LHCN-M2 (cell line): ENCODE data around the gene BCL2. TPM values are rescaled to one million over a fixed set of nuclear protein-coding genes. Genes with fewer than 3 reads are reported as not detected.

Source experiments
- DNase-seq: peaks from one replicate; pipeline ENCODE4 v3.0.0-alpha.2; 2012; ENCODE audit warnings: low read depth
- total RNA-seq: library from RNA; depleted of rRNA; stranded (reverse); fragments of >200 nt; gene quantifications from 2 replicates; pipeline ENCODE4 v1.2.3, GENCODE V29; 2014

Gene BCL2
- total RNA-seq, 1 experiment from 2014 or later: 2.5 TPM

DNA sequence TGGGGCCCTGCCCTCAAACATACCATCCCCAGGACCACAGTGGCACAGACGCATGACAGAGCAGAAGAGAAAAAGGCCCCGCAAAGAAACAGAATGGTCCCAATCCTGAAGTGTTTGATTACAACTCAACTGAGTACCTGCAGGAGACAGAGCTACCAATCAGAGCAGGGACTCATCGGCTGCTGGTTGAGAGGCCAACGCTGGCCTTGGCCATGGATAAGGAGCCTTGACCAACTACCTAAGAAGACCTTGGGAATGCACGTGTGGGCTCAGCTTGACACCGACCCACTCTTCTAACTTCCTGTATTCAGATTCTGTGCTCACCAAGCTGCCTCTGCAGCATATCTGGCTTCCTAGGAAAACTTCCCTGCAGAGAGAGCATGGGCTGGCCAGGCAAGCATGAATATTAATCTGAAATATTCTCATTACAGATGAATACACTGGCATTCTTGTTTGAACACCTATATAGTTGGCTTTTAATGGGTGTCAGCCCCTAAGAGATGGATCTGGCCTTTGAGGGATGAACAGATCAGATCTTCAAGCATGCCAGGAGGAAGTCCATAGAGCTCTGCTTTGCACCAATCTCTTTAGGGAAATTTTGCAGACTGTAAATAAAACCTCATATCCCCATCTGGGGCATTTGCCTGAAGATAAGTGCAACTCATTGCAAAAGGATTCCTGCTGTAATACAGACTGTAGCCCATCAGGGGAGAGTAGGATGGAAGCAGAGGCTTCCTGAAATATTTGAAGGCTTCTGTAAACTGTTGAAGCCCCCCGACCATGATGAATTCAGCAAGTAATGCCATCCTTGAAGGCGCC, 135.4 kb downstream of the BCL2 start:
- no peak for DNase-seq

GRCh38 chr18:63183378-63183777, 136.2 kb downstream of the BCL2 start:
- peak; percentile 10 for DNase-seq

DNA sequence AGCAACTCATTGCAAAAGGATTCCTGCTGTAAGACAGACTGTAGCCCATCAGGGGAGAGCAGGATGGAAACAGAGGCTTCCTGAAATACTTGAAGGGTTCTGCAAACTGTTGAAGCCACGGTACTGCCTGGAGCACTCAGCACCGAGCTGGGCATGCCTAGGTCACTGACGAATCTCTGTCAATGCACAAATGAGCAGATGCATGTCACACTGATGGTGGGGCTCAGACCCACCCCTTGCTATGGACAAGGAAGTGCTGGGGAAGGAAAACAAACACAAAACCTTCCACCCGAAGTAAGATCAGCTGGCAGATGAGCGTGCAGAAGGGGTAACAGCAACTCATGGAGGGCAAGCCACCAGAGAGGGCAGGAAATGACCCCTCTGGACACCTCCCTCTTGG, 136.7 kb downstream of the BCL2 start:
- DNase-seq: no peak

- DNase-seq: no peak
Observed at GRCh38 chr18:63182310-63182772, 137.2 kb downstream of the BCL2 start.

DNA sequence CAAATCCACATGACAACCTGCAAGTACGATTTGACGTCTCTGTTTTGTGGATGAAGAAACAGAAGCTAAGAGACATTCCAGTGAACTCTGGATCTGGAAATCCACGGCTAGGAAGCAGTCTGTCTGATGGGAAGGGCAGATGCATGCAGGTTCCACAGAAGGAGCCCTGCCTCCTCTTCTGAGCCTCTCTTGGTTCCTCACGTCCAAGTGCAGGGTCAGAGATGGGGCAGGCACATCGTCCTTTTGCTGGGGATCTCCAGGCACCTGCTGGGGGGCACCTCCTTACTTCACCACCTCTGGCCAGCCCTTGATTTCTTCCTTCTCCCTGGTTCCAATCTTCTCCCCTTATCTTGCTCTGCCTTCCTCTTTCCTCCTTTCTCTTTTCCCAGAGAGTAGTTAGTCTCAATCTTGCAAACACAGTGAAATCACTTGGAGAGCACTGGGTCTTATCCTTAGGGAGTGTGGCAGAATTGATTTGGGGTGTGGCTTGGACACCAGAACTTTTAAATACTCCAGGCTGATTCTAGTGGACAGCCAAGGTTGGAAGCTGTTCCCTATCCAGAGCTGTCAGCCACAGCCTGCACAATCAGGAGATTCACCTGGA, 137.8 kb downstream of the BCL2 start:
- DNase-seq: no peak

DNA sequence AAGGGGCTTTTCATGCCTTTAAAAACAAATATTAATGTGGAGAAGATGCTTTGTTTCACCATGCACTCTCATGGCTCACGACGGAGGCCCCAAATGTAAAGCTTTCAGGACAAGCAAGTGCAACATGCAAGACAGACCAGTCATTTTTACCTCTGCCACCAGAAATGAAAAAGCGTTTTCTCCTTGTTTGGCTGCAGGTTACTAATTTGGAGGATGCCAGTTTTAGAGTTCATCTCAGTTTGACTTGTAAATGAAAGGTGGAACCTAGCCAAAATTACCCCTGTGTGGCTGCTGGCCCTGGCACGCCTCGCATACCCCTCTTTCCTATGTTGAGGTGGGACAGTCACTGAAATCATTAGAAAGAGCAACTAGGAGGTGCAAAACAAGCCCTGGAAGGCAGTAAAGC, 138.6 kb downstream of the BCL2 start:
- no peak for DNase-seq

GRCh38 chr18:63180321-63180720, 139.2 kb downstream of the BCL2 start:
- DNase-seq: no peak

- no peak for DNase-seq
Observed at GRCh38 chr18:63179422-63179821, 140.1 kb downstream of the BCL2 start.

DNA sequence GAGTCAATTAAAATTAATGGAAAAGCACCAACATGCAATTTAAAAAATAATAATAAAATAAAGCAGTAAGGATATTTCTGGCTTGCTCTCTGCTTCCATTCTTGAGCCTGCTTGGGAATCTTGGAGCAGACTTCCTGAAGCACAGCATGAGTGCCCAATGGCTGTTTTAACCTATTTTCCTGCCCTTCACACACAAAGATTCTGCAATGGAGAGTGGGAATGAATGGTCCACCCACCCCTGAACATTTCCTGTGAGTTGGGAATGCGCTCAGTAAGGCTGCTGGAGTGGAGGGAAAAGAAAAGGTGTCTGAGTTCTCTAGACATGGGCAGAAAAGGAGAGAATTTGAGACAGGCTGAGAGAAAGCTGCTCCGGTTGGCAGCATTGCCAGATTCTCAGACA, 140.6 kb downstream of the BCL2 start:
- DNase-seq: no peak

DNA sequence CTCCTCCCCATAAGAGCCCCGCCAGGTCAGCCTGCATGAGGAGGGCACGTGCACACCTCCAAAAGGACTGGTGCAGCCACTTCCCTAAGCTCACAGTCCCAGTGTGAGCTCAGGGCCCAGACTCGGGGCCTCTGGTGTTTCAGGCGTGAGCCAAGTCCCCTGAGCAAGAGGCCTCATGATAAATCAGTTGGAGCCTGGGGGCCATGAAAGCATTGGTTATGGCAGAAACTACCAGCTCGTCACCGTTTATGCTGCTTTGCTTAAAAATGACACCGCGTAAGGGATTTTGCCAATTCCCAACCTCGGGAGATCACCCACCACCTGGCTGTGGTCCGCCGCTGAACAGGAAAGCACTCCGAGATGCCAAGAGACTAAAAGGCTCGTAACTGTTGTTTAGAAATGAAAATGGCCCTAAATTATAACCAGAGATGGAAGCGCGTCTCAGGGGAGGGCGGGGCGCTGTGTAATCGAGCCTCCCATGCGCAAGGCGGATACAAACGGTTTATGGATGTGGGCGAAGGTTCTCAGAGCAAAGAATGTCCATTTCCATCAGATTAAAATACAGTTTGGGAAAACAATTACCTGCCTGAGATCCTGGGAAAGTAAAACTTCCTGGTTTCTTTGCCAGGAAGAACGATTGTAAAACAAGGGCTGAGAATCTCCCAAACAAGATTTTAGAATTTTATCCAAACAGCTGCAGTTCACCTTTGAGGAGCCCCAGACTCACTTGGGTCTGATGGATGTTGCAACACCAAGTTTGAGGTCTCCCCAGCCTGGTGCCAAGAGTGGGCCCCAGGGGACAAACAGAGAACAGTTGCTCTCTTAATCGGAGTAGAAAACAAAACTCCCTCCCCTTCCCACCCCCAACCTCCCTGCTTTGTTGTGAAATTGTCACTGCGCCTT, 141.4 kb downstream of the BCL2 start:
- DNase-seq: peak; percentile 33

GRCh38 chr18:63177259-63177658, 142.3 kb downstream of the BCL2 start:
- DNase-seq: no peak

DNA sequence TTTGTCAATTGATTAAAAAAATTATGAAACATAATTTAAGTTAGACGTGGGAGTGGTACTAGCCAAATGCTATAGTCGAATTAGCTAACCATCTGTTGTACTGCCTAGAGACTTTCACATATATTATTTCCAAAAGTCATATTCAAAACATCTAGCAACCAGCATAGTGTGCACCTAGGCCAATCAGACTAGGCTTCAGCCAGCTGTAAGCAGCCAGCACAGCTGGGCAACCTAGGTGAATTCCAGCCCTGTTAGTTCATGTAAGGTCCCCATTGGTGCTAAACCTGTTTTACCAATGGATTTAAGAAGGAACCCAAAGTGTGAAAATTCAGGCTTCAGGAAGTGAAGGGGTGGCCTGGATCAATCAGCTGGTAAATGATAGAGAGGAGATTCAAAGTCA, 144.3 kb downstream of the BCL2 start:
- DNase-seq: no peak

DNA sequence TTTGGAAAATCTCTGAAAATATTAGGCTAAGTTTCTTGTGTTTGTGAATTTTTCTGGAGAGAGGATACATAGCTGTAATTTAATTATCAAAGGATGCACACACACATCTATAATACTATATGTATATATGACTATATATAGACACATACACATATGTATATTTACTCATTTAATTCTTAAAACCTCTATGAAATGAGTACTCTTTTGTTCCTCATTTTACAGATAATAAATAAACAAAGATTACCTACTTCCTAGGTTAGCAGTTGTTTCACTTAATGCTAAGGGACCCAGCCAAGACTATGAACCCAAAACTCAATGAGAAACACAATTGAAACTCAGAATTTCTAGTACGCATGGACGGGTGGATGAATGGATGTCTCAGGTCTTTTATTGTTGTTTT, 145.6 kb downstream of the BCL2 start:
- DNase-seq: no peak

DNA sequence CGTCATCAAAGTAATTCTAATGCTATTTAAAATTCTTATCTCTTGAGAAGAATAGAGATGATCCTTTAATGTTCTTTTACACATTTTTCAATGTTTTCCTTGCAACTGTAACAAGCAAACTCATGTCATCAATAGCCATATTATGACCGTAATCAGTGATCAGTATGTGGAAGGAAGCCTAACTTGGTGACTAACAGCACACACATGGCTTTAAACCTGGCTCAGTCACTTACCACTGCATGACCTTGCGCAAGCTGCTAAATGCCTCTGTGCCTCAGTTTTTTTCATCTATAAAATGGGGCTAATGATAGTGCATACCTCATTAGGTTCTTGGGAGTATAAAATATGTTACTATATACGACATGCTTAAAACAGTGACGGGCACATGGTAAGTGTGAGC, 149.7 kb downstream of the BCL2 start:
- no peak for DNase-seq

- no peak for DNase-seq
Observed at GRCh38 chr18:63168287-63168686, 151.3 kb downstream of the BCL2 start.

GRCh38 chr18:63166142-63166541, 153.4 kb downstream of the BCL2 start:
- DNase-seq: no peak

DNA sequence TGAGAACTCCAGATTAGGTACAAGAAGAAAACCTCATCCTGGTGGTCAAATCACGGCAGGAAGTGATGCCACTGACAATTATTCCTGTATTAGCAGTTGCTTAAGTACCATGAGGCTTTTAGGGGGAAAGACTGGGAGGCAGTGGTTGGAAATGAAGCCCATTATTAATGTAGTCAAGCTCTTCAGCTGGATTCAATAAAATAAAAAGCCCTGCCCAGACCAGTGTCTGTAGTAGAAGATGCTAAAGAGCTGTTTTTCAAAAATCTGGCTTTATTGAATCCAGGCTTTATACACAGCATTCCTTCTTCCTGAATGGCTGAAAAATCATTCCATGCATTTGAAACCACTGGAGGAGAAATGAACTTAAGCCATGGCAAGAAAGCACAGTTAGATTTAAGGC, 155.2 kb downstream of the BCL2 start:
- no peak for DNase-seq

GRCh38 chr18:63162271-63163014, 157.1 kb downstream of the BCL2 start:
- peak; percentile 22 for DNase-seq

GRCh38 chr18:63161761-63162195, 157.8 kb downstream of the BCL2 start:
- DNase-seq: peak; percentile 84

- DNase-seq: no peak
Observed at GRCh38 chr18:63161032-63161760, 158.4 kb downstream of the BCL2 start.
